T47D (cell line): Measurements from ENCODE around the gene AK1.

Experiments
- DNase-seq, 2 experiments: peaks; one replicate each; pipeline versions ENCODE4 v3.0.0 to v3.0.0-alpha.2; 2011 to 2012; ENCODE audit warnings: low read depth in 1 of 2, low spot score in 1 of 2
- JUND ChIP-seq: IDR thresholded peaks from 2 replicates; pipeline ENCODE4 v1.6.1; 2012; ENCODE audit warnings: low read depth
- in situ Hi-C: cut with HindIII; loops from 2 replicates; pipeline ENCODE4 v1.10.0; 2016; ENCODE audit warnings: low sequenced_read_pairs, low pct_unique_long_range_greater_than_20kb

Gene AK1

DNA sequence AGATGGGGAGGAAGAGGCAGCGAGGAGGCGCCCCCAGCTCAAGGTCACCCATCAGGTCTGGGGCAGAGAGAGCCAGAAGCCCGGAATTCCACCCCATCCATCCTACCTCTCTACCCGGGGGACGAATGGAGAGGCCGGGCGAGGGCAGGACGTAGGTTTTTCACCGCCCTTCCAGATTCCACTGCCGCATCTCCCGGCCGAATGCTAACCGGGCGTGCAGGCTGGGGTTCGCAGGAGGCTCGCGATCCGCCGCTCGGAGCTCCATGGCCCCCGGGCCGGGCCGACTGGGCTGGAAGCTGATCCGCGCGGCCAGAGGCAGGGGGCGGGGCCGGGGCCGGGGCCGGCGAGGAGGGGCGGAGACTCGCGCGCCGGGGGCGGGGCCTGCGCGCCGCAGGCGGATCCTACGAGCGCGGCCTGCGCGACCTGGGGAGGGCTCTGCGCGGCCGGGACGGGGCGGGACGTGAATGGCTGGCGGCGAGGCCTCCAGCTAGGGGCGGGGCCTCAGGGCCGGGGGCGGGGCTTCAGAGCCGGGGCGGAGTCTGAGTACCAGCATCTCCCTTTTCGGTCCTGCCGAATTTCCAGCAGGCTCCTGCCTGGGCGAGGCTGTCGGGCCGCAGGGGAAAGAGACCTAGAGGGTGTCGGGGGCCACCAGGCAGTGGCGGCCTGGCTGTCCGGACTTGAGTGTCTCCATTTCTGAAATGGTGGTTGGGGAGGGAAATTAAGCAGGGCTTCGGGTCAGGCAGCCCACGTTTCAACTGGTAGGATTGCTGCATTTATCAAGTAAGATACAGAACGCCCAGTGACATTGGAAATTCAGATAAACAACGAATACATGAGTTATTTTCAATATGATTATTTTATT lies 39.5 kb upstream of the AK1 start, which contains the start of gene ST6GALNAC4:
Gene ST6GALNAC4, minus strand, starts transcription at position 322 of the 862 bp plus-strand sequence. CDS start 622 bp downstream, outside the sequence.
- in situ Hi-C loops, result no loop called here
- TF ChIP-seq JUND, result no peak
- peak; percentile 90 for DNase-seq

DNA sequence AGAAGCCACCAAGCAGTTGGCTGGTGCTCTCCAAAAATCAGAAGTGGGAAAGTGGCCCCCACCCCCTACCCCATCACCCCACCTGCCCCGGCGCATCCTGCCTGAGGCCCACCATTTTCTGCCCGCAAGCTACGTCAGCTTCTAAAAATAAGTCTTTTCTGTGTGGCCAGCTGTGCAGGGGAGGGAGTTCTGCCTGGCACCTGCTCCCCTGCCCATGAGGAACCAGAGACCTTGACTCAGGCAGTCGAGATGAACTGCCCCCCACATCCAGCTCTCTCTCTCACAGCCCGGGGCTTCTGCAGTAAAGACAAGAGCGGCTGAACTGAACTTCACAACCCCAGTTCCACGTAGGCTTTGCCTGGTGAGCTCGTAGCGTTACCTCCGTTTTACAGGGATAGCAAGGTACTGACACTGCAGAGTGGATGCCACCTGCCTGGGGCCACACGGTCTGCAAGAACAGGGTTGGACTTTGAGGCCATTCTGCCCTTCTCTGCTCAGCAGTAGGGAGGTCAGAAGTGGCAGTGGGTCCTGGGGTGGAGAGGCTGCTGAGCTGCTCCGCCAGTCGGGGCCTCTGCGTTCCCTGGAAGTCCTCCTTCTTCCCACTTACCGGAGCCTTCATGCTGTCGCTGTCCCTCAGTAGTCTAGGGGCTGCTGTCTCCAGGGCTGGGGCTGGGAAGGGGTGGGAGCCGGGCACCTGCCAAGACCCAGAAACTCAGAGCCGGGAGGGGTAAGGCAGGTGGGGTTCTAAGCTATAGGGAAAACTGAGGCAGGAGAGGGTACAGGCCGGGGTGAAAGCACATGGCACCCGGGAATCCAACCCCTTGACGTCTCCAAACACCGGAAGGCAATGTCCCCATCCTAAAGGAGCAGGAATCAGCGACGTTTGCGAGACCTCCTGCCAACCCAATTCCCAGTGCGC lies 38.6 kb upstream of the AK1 start:
- TF ChIP-seq JUND, result no peak
- no peak for DNase-seq
- in situ Hi-C loops, result no loop called here

DNA sequence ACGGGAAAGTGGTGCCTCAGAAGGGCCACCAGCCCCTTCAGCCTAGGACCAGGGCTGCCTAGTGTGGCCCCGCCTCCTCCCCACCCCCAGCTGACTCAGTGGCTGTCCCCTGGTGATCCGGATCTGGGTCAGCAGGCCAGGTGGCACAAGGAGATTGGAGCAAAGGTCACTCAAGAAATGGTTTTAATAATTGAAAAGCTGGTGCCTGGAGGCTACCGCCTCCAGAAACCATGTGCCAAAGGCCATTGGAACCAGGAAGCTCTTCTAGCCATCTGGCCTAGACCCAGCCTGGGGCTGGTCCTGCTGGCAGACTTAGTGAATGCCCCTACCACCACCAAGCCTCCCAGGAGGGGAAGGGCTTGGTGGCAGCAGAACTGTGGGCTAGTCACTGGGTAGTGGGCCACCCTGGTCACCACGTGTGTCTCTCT lies 37.9 kb upstream of the AK1 start:
- TF ChIP-seq JUND, result no peak
- in situ Hi-C loops, result no loop called here
- DNase-seq, result no peak

DNA sequence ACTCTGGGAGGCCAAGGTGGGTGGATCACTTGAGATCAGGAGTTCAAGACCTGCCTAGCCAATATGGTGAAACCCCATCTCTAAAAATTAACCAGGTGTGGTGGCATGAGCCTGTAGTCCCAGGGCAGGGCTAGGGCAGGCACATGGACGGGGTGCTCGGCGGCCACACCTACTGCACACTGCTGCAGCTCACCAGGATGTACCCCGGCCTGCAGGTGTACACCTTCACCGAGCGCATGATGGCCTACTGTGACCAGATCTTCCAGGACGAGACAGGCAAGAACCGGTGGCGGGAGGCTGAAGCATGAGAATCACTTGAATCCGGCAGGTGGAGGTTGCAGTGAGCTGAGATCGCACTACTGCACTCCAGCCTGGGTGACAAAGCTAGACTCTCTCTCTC lies 36.2 kb upstream of the AK1 start:
- in situ Hi-C loops, result no loop called here
- no peak for DNase-seq
- TF ChIP-seq JUND, result no peak

DNA sequence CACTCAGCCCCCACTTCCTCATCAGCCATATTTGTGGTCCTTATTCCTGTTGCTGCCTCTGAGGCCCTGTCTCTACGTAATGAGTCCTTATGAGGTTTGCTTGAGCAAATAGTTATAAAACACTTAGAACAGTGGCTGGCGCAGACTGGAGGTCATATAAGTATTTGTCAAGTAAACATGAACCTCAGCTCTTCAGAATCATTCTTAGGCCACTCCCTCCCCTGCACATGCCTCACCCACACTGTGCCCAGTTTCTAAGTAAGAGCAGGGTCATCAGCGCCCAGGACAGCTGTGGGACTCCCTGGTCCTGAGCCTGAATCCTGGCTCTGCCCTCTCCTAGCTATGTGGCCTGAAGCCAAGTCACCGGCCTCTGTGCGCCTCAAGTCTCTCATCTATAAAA lies 35.4 kb upstream of the AK1 start:
- in situ Hi-C loops, result no loop called here
- TF ChIP-seq JUND, result no peak
- DNase-seq, result peak in 1 of 2 experiments; percentile 75

DNA sequence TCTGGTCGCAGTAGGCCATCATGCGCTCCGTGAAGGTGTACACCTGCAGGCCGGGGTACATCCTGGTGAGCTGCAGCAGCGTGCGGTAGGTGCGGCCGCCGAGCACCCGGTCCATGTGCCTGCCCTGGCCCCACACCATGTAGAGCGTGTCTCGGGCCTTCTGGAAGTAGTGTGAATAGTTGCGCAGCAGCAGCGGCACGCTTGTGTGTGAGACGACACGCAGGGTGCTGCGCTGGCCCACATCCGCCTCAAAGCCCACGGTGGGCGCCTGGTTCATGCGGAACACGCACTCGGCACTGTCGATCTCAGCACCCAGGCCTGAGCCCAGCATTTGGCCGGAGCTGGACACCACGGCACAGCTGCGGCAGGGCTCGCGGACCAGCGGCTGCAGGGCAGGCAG lies 34.8 kb upstream of the AK1 start:
- in situ Hi-C loops, result no loop called here
- DNase-seq, result no peak
- TF ChIP-seq JUND, result no peak

DNA sequence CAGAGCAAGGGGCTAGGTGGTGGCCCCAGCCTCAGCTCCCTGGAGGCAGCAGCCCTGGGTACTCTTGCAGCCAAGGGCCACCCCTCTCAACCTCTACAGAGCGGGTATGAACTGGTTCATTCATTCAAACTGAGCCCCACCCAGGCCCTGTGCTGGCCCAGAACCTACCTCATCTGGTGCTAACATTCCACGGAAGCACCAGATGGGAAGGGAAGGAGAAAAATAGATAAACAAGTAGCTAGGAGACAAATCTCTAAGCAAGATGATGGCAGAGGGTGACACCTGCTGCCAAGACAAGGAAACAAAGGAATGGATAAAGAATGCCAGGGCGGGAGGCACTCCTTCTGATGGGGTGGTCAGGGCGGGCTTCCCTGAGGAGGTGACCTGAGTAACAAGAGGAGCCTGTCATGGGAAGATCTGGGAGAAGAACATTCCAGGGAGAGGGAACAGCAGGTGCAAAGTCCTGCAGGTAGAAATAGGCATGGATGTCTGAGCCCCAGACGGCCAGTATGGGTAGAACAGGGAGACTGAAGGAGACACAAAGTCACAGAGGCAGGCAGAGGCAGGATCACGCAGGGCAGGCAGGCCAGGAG lies 33.2 kb upstream of the AK1 start:
- in situ Hi-C loops, result no loop called here
- TF ChIP-seq JUND, result no peak
- peak in 1 of 2 experiments; percentile 76 for DNase-seq

DNA sequence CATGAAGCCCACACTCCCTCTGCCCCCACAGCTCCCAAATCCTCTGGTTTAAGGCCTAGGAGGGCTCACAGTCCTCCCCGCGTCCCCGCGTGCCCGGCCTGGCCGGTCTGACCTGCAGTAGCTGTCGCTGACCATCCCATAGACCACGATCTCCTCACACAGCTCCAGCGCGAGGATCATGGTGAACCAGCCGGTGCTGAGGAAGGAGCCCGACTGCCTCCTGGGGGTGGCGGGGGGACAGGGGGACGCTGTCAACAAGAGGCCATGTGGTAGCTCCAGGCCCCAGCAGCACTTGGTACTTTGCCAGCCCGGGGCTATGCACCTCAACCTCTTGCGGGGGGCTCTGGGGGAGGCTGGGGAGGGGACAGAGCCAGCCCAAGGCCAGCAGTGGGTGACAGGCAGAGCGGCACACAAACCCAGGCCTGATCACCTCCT lies 32.4 kb upstream of the AK1 start:
- DNase-seq, result no peak
- no peak for TF ChIP-seq JUND
- in situ Hi-C loops, result no loop called here

DNA sequence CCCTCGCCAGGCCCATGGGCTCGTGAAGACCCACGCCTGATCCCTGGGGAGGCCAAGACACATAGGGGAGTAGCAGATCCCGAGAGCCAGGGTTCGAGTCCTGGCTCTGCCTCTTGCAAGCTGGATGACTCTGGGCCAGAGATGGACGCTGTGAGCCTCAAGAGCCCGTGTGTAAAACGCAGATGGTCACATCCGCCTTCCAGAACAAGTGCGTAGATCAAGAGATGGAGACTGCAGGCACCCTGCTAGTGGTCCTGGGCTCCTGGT lies 31.1 kb upstream of the AK1 start:
- TF ChIP-seq JUND, result no peak
- in situ Hi-C loops, result no loop called here
- no peak for DNase-seq

DNA sequence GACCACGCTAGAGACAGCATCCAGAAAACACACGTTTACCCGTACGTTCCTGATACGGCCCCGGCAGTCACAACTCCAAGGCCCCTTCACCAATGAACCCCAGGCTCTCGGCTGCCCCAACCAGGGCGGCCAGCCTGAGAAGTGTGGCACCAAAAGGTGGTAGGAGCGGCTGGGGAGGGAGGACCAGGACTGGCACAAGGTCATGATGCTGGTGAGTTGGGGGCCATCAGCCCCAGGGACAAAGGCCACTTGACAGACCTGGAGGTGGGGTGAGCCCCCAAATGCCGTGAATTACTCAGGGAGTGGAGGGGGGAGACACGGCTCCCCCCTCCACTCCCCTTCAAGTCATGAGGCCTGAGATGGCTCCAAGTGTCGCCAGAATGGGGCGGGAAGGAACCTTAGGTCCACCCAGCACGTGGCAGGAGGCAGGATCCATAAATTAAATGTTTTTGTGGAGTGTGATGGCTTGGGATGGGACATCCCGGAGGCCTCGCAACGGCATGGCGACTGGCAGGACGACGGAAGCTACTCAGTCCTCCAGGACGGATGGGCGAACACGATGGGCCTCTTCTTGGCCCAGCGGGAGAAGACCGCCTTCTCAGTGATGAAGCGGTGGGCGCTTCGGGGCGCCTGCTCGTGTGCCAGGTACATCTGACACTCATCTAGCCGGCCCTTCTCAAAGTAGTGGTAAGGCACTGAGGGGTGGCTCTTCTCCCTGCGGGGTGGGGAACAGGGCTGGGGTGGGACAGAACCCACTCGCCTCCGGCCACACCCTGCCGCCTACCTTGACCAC lies 30.6 kb upstream of the AK1 start:
- in situ Hi-C loops, result no loop called here
- TF ChIP-seq JUND, result no peak
- DNase-seq, result no peak

DNA sequence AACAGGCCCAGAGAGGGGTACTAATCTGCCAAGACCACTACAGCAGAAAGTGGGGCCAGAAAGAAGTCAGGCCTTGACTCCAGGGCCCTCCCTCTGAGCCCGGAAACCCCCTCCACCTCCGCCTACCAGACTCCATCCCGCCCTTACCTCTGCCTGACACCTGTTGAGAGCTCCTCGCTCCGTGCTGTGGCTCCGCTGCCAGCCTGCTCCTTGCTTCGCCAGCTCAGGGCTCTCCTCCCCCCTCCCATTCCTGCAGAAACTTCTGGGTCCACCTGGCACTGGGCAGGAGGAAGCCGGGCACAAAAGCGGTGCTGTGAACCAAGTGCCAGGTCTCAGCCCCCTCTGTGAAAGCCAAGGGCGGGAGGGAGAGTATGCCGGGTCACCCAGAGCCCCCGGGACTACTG lies 28.3 kb upstream of the AK1 start:
- DNase-seq, result no peak
- in situ Hi-C loops, result no loop called here
- TF ChIP-seq JUND, result no peak
